CD4-positive, alpha-beta T cell treated with Interleukin-1 beta for 1 hour (primary cell): ENCODE data around the gene USP46.

Experiments used
- DNase-seq, 2 donors: peaks; one replicate each; pipeline ENCODE4 v3.0.0-alpha.2; 2020 to 2022

Gene USP46

GRCh38 chr4:52659001-52659721, at the start of gene USP46:
Gene USP46 (minus strand): TSS chr4:52659301. CDS start chr4:52659150, 151 bp downstream.
- peak; percentile 46 to 58 for DNase-seq

DNA sequence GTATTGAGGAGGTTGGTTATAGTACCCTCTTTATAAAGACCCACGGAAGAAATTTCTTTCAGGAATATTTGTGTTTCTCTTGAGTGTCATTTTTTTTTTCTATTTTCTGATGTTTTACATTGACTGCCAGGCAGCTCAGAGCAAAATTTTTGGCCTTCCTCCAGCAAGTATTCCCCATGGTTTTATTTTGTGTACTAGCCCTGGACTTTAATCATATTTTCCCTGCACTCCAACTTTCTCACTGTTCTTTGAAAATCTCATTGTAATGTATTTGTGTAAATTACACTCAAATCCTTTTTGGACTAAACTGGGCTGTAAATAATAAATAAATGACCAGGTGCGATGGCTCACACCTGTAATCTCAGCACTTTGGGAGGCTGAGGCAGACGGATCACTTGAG, 45.6 kb upstream of the USP46 start:
- no peak for DNase-seq

GRCh38 chr4:52704133-52704532, 45.0 kb upstream of the USP46 start:
- DNase-seq, result no peak

- DNase-seq, result no peak
These were observed 42.1 kb upstream of the USP46 start for GRCh38 chr4:52701207-52701606.

- no peak for DNase-seq
These were observed 35.8 kb upstream of the USP46 start for GRCh38 chr4:52694936-52695335.

GRCh38 chr4:52693492-52693891, 34.4 kb upstream of the USP46 start:
- no peak for DNase-seq

- DNase-seq, result no peak
These were observed 30.0 kb upstream of the USP46 start for GRCh38 chr4:52689096-52689495.

- DNase-seq, result no peak
These were observed 28.6 kb upstream of the USP46 start for GRCh38 chr4:52687696-52688095.

DNA sequence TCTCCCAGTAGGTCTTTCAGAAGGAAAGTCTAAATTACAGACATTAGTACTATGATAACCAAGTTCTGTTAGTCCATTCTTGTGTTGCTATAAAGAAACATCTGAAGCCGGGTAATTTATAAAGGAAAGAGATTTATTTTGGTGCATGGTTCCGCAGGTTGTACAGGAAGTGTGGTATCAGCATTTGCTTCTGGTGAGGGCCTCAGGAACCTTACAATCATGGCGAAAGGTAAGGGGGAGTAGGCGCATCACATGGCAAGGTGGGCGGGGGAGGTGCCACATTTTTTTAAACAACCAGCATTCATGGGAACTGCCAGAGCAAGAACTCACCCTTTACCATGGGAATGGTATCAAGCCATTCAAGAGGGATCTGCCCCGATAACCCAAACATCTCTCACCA, 26.2 kb upstream of the USP46 start:
- no peak for DNase-seq

- no peak for DNase-seq
These were observed 25.8 kb upstream of the USP46 start for GRCh38 chr4:52684896-52685295.

- DNase-seq, result no peak
These were observed 21.3 kb upstream of the USP46 start for GRCh38 chr4:52680381-52680780.

- no peak for DNase-seq
These were observed 17.4 kb upstream of the USP46 start for GRCh38 chr4:52676536-52676935.

DNA sequence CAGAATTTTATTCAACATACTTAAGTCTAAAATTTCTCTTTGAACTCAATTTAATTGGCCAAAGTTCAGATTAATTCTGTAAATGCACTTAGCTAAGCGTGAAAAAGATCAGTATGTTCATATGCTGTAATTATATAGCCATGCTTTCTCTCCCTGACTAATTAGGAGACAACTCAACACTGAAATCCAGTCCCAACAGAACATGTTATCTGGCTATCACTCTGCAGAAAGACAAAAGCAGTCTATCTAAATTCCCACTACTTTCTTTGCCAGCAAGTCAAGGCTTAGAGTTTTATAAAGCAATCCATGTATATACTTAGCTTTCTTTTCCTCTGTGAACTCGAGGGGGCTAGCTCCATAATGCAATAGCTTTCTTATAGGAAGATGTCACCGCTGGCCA, 16.0 kb upstream of the USP46 start:
- no peak for DNase-seq

- no peak for DNase-seq
These were observed 11.6 kb upstream of the USP46 start for GRCh38 chr4:52670739-52671138.

DNA sequence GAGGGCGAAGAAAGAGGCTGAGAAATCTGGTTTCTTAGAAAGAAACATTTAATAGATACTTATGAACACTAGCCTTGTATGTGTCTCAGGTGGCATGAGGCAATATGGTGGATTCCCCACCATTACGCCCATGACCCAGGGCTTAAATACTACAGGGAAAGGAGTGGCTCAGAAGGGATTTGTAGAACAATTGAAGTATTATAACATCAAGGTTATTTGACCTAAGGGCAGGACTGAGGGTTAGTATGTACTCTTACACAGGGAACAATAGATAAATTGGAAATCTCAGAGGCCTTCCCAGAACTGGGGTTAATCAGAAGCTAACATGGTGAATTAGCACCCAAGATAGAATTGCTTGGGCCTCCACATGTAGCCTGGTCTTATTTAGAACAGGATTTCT, 11.0 kb upstream of the USP46 start:
- no peak for DNase-seq

DNA sequence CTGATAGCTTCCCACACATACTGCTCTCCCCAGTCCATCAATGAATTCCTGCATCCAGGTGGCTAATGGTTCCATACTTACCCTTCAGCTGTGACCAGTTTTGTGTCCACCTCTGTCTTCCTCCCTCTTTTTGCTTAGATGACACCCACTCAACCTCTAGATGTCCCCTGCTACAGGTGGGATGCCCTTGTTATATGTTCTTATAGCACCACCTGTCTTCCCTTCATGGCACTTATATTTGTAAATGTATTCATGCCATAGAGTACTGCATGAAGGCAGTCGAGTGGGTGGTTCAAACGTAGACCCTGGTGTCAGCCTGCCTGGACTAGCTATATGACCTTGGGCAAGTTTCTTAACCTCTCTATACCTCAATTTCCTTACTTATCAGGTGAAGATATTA, 6.5 kb upstream of the USP46 start:
- peak in 1 of 2 donors; percentile 43 for DNase-seq

DNA sequence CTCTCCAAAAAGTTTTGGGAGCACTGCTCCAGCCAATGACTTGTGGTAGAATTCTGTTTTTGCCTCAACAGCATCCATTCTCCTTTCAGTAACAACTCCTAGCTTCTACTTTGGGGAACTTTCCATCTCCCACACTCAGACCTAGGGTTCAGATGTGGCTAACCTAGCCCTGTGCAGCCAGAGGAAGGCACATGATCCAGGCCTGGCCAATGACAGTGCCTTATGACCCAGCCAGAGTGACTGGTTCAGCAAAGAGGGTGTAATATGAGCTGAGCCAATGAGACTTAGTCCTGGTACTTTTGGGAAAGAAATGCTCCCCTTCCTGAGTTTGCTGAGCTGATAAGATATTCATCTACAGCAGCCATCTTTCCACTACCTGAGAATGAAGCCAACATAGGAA, 5.4 kb upstream of the USP46 start:
- DNase-seq, result no peak

DNA sequence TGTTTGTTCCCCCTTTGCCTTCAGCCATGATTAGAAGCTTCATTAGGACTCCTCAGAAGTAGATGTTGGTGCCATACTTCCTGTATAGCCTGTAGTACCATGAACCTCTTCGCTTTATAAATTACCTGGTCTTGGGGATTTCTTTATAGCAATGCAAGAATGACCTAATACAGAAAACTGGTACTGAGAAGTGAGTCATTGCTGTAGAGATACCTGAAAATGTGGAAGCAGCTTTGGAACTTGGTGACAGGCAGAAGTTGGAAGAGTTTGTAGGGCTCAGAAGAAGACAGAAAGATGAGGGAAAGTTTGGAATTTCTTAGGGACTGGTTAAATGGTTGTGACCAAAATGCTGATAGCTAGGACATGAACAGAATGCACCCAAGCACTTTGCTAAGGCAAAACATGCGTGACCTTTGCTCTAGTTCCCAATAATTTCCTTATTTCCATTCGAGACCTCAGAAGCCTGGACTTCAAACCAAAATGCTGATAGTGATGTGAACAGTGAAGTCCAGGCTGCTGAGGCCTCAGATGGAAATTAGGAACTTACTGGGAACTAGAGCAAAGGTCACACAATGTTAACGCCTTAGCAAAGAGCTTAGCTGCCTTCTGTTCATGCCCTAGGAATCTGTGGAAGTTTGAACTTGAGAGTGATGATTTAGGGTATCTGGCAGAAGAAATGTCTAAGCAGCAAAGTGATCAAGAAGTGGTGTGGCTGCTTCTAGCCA, 3.0 kb upstream of the USP46 start:
- DNase-seq, result no peak

- no peak for DNase-seq
These were observed 1.5 kb upstream of the USP46 start for GRCh38 chr4:52660643-52661042.

DNA sequence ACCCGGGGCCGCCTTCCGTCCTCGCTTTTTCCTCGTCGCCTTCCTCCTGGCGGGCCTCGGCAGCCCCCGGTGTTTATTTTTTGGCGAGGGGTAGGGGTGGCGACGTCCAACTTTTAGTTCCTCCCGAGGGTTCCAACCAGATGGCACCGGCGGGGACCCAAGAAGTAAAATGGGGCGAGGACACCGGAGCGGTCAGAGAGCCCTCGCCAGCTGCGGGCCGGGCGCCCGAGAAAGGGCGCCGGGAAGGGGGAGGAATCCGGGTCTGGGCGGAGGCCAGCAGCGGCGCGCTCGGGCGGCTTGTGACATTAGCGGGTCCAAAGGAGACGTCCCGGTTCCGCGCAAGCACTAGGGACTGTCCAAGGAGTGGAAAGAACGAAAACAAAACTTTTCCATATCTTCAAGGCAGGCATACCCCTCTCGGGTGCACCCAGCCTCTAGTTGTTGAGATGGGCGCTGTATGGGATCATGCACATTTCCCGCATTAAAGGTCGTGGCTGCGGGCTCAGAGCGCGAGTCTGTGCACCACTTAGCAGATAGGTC, 691 bp upstream of the USP46 start:
- peak in 1 of 2 donors; percentile 1 for DNase-seq

GRCh38 chr4:52658641-52659000, 480 bp downstream of the USP46 start:
- DNase-seq, result no peak

DNA sequence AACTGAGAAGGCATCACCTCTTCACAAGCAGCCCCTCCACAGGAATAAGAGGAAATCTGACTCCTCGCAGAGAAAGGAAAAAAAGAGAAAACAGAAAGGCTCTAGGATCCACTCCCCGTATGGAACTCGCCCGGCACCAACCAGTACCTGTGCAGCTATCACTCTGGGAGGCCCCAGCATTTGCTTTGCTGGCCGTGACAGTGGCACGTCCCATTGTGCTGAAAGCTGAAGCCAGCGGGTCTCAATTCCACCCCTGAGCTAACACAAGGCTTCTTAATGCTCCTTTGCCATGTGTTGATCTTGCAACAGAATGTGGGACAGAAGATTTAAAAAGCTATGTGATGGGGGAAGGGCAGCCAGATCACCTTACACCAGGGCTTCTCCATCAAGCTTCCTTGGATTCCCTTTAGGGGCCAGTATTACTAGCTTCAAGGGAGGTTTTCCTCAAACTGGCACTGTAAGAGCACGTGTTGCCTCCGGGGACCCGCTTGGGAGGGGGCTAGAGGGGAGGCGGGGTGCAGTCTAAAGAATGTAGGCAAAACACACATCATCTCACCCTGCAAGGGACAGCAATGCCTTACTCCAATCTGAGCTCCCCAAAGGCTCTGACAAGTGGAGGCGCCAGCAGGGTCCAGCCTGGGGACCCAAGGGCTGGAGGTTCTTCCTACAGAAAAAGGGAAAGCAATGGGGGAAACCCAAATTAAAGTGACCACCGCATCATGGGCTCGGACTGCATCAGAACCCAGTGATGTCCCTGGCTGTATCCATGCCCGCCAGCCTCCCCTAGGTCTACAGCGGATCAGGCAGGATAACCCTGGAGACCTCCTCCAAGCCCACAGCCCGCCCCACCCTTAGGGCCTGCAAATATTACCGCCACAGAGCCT, 1.2 kb downstream of the USP46 start:
- DNase-seq, result no peak

DNA sequence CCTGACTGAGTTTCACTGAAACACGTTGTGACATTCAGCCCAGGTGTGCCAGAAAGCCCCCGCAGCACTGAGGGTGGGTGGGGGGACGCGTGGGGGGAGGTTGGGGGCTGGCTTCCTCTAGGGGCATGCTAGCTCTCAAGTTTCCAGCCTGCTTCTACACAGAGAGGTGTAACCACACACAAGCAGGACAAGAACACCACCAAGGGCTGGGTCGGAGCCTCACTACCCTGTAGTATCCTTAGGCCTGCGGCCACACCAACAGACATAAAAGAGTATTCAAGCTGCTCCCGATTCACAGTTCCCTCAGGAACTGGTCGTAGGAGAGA, 1.8 kb downstream of the USP46 start:
- no peak for DNase-seq

DNA sequence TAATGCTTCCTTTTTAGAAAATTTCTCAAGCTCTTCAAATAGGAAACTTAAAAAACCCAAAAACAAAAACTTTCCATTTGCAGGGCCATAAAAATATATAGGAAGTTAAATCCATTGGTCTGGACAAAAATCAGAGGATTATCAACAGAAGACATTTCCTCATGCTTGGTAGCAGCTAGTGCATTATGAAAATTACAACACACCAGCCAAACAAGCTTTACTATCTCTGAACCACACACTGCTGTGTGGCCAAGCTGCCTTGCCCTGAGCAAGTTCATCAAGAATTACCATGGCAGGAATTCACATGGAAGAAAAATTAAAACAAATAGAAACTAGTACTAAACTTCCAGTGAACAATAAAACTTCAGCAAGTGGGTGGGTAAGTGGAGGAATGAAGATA, 3.6 kb downstream of the USP46 start:
- no peak for DNase-seq
